Colonic mucosa (tissue), 4 donors: ENCODE results near the gene GALNT16. TPM values are rescaled to one million over a fixed set of nuclear protein-coding genes. Genes with fewer than 3 reads are reported as not detected.
A peak's percentile ranks its signal among the peaks of the same experiment; 100 is the strongest.

Source experiments
- DNase-seq: peaks from one replicate; pipeline ENCODE4 v3.0.0-alpha.2; 2020
- H3K27ac ChIP-seq: fragments of 200-600 bp; one replicate; pipeline ENCODE4 v1.8.0; 2021
- H3K27me3 ChIP-seq: fragments of 200-600 bp; one replicate; pipeline ENCODE4 v1.8.0; 2021
- H3K36me3 ChIP-seq: fragments of 200-600 bp; one replicate; pipeline ENCODE4 v1.8.0; 2021
- H3K4me1 ChIP-seq: fragments of 200-600 bp; one replicate; pipeline ENCODE4 v1.8.0; 2021; ENCODE audit warnings: mild to moderate bottlenecking
- H3K4me3 ChIP-seq: fragments of 200-600 bp; one replicate; pipeline ENCODE4 v1.8.0; 2021
- H3K9ac ChIP-seq, 2 donors: one replicate each; pipeline ENCODE4 v1.7.0; 2013; ENCODE audit warnings: control low read depth in 2 of 2, low read depth in 2 of 2, low read length in 2 of 2
- H3K9me3 ChIP-seq: fragments of 200-600 bp; one replicate; pipeline ENCODE4 v1.8.0; 2021
- intact Hi-C: fragments of 100-400 bp; cut with DNase I; formaldehyde crosslinking; loops from one replicate; pipeline ENCODE4 v1.14.1; 2022
- total RNA-seq, 2 donors: library from RNA; stranded (reverse); fragmentation: NEBNext Ultra II Directional in 1 of 2; extraction: Animal tissue kit (Norgen Biotek cat#: 25700) in 1 of 2; gene quantifications; one replicate each; pipeline ENCODE4 v1.2.1, GENCODE V29; 2021
- TF ChIP-seq, protein P1 (sequence below): fragments of 200-600 bp; IDR thresholded peaks from one replicate; pipeline ENCODE4 v1.8.0; 2022; ENCODE audit warnings: antibody characterized with exemption, mild to moderate bottlenecking
- donor health status: healthy.
- donor health status: DM: no; HTN: no; CAD: no.
- donor health status: DM: no; HTN: no; CAD: no.

GALNT16 gene
- total RNA-seq, 2 donors from 2014 or later = 0.22 to 1.6 TPM

DNA sequence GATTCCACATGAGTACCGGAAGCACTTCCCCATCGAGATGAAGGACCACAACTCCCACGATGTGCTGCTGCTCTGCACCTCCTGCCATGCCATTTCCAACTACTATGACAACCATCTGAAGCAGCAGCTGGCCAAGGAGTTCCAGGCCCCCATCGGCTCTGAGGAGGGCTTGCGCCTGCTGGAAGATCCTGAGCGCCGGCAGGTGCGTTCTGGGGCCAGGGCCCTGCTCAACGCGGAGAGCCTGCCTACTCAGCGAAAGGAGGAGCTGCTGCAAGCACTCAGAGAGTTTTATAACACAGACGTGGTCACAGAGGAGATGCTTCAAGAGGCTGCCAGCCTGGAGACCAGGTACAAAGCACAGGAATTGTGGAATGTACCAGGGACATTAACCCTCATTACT lies 22.4 kb upstream of the GALNT16 start:
- TF ChIP-seq, protein P1, sequence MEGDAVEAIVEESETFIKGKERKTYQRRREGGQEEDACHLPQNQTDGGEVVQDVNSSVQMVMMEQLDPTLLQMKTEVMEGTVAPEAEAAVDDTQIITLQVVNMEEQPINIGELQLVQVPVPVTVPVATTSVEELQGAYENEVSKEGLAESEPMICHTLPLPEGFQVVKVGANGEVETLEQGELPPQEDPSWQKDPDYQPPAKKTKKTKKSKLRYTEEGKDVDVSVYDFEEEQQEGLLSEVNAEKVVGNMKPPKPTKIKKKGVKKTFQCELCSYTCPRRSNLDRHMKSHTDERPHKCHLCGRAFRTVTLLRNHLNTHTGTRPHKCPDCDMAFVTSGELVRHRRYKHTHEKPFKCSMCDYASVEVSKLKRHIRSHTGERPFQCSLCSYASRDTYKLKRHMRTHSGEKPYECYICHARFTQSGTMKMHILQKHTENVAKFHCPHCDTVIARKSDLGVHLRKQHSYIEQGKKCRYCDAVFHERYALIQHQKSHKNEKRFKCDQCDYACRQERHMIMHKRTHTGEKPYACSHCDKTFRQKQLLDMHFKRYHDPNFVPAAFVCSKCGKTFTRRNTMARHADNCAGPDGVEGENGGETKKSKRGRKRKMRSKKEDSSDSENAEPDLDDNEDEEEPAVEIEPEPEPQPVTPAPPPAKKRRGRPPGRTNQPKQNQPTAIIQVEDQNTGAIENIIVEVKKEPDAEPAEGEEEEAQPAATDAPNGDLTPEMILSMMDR = no peak
- Histone ChIP-seq H3K4me3 (no peak overlapping the region), H3K9me3 (no peaks in the 10 kb centered on the region), H3K27ac (no peak overlapping the region), H3K4me1 (no peaks in the 10 kb centered on the region), H3K9ac (no peak overlapping the region), H3K27me3 (no peaks in the 10 kb centered on the region), H3K36me3 (peaks cover 8% of the 10 kb centered on the region)
- intact Hi-C loops = loop anchor here (10.0 kb wide), 1 partner anchor 93 kb away; no protein-coding TSS in a partner anchor
- DNase-seq = no peak

GRCh38 chr14:69238883-69239282 lies 21.1 kb upstream of the GALNT16 start:
- Histone ChIP-seq H3K4me3 (no peak overlapping the region), H3K9ac (no peak overlapping the region), H3K36me3 (peaks cover 8% of the 10 kb centered on the region), H3K27me3 (no peaks in the 10 kb centered on the region), H3K4me1 (no peaks in the 10 kb centered on the region), H3K27ac (no peak overlapping the region), H3K9me3 (no peaks in the 10 kb centered on the region)
- intact Hi-C loops = loop anchor here (10.0 kb wide), 1 partner anchor 94 kb away; no protein-coding TSS in a partner anchor
- DNase-seq = no peak
- TF ChIP-seq, protein P1 = no peak

GRCh38 chr14:69240527-69241173 lies 19.3 kb upstream of the GALNT16 start:
- Histone ChIP-seq H3K27ac (no peak overlapping the region), H3K36me3 (peaks cover 8% of the 10 kb centered on the region), H3K27me3 (no peaks in the 10 kb centered on the region), H3K9ac (no peak overlapping the region), H3K9me3 (no peaks in the 10 kb centered on the region), H3K4me1 (no peaks in the 10 kb centered on the region), H3K4me3 (no peak overlapping the region)
- TF ChIP-seq, protein P1 = no peak
- no peak for DNase-seq
- intact Hi-C loops = no loop called here

- peak; percentile 55 for DNase-seq
- intact Hi-C loops = no loop called here
- no peaks in the 10 kb centered on the region for H3K27me3 ChIP-seq
- H3K9me3 ChIP-seq = no peaks in the 10 kb centered on the region
- no peak overlapping the region for H3K9ac ChIP-seq
- no peak overlapping the region for H3K27ac ChIP-seq
- peaks cover 8% of the 10 kb centered on the region for H3K36me3 ChIP-seq
- H3K4me3 ChIP-seq = no peak overlapping the region
- H3K4me1 ChIP-seq = no peaks in the 10 kb centered on the region
- TF ChIP-seq, protein P1 = no peak
Observed at GRCh38 chr14:69241577-69241976, 18.4 kb upstream of the GALNT16 start.

- Histone ChIP-seq H3K4me1 (no peaks in the 10 kb centered on the region), H3K27ac (no peak overlapping the region), H3K36me3 (peaks cover 8% of the 10 kb centered on the region), H3K9me3 (no peaks in the 10 kb centered on the region), H3K9ac (no peak overlapping the region), H3K4me3 (no peak overlapping the region), H3K27me3 (no peaks in the 10 kb centered on the region)
- intact Hi-C loops = loop anchor here (2.0 kb wide), 1 partner anchor 218 kb away; no protein-coding TSS in a partner anchor
- TF ChIP-seq, protein P1 = peak; percentile 60
- peak; percentile 64 for DNase-seq
Observed at GRCh38 chr14:69242311-69243224, 17.4 kb upstream of the GALNT16 start.
